Muscle of leg (tissue), 9 donors: ENCODE results near the gene OR56A3. TPM values are rescaled to one million over a fixed set of nuclear protein-coding genes. Genes with fewer than 3 reads are reported as not detected.

Source experiments
- polyA plus RNA-seq, 8 donors: library from polyadenylated mRNA; unstranded; fragments of 120-200 nt; gene quantifications; one replicate each; pipeline versions ENCODE4 v1.2.1 to v1.2.3, GENCODE V29; 2013; ENCODE audit warnings: inconsistent platforms in 1 of 8, low replicate concordance in 1 of 8; ENCODE audit not compliant: insufficient read length in 8 of 8, insufficient read depth in 1 of 8
- total RNA-seq: library from RNA; stranded (reverse); fragments of 120-200 nt; gene quantifications from one replicate; pipeline ENCODE4 v1.2.4, GENCODE V29; 2013

The OR56A3 gene
- total and polyA plus RNA-seq, 9 donors: not detected

Other genes with a start within 250 kb of the OR56A3 start
- not detected for gene OR56B1, start 205.8 kb upstream of the OR56A3 start, total RNA-seq
- gene OR56B1, start 205.8 kb upstream of the OR56A3 start, polyA plus RNA-seq: under 1 TPM in 1 of 8 donors, not detected in 7; 0.08 TPM
- not detected for gene OR52N4, start 188.0 kb upstream of the OR56A3 start, total RNA-seq
- under 1 TPM in 4 of 8 donors, not detected in 4; 0.12 to 0.24 (median 0.18) TPM for gene OR52N4, start 188.0 kb upstream of the OR56A3 start, polyA plus RNA-seq
- gene OR52N5, start 158.9 kb upstream of the OR56A3 start, total RNA-seq: not detected
- gene OR52N5, start 158.9 kb upstream of the OR56A3 start, polyA plus RNA-seq: not detected
- not detected for gene OR52N1, start 151.0 kb upstream of the OR56A3 start, total RNA-seq
- not detected for gene OR52N1, start 151.0 kb upstream of the OR56A3 start, polyA plus RNA-seq
- not detected for gene OR52N2, start 133.3 kb upstream of the OR56A3 start, total RNA-seq
- gene OR52N2, start 133.3 kb upstream of the OR56A3 start, polyA plus RNA-seq: not detected
- gene OR52E6, start 100.4 kb upstream of the OR56A3 start, total RNA-seq: not detected
- gene OR52E6, start 100.4 kb upstream of the OR56A3 start, polyA plus RNA-seq: not detected
- not detected for gene OR52E8, start 84.6 kb upstream of the OR56A3 start, total RNA-seq
- not detected for gene OR52E8, start 84.6 kb upstream of the OR56A3 start, polyA plus RNA-seq
- not detected for gene OR52E4, start 61.6 kb upstream of the OR56A3 start, total RNA-seq
- not detected for gene OR52E4, start 61.6 kb upstream of the OR56A3 start, polyA plus RNA-seq
- not detected for gene OR52E5, start 49.0 kb upstream of the OR56A3 start, total RNA-seq
- not detected for gene OR52E5, start 49.0 kb upstream of the OR56A3 start, polyA plus RNA-seq
- gene OR56A5, start 26.2 kb downstream of the OR56A3 start, total RNA-seq: not detected
- gene OR56A5, start 26.2 kb downstream of the OR56A3 start, polyA plus RNA-seq: under 1 TPM in 1 of 8 donors, not detected in 7; 0.39 TPM
- gene OR52L1, start 44.7 kb downstream of the OR56A3 start, total RNA-seq: not detected
- not detected for gene OR52L1, start 44.7 kb downstream of the OR56A3 start, polyA plus RNA-seq
- under 0.01 TPM for gene OR56A4, start 64.7 kb downstream of the OR56A3 start, total RNA-seq
- under 1 TPM in 2 of 8 donors, not detected in 6; 0.06 to 0.07 TPM for gene OR56A4, start 64.7 kb downstream of the OR56A3 start, polyA plus RNA-seq
- not detected for gene OR56A1, start 88.5 kb downstream of the OR56A3 start, total RNA-seq
- gene OR56A1, start 88.5 kb downstream of the OR56A3 start, polyA plus RNA-seq: under 1 TPM in 1 of 8 donors, not detected in 7; 0.06 TPM
- gene OR56B4, start 165.4 kb downstream of the OR56A3 start, total RNA-seq: not detected
- under 1 TPM in 1 of 8 donors, not detected in 7; 0.15 TPM for gene OR56B4, start 165.4 kb downstream of the OR56A3 start, polyA plus RNA-seq
- 0.09 TPM for gene OR52B2, start 228.1 kb downstream of the OR56A3 start, total RNA-seq
- not detected for gene OR52B2, start 228.1 kb downstream of the OR56A3 start, polyA plus RNA-seq